RPMI7951 (cell line): ENCODE measurements around the gene OTUD6A. TPM values are rescaled to one million over a fixed set of nuclear protein-coding genes. Genes with fewer than 3 reads are reported as not detected.

Experiments
- total RNA-seq: library from RNA; depleted of rRNA; stranded (reverse); fragments of >200 nt; shearing (Covaris generic); gene quantifications from 2 replicates; pipeline ENCODE4 v1.2.3, GENCODE V29; 2014; rRNA removed

The OTUD6A gene
- total RNA-seq, 1 experiment from 2014 or later = not detected

Other genes with a start within 250 kb of the OTUD6A start
- gene AWAT2, start 12.5 kb upstream of the OTUD6A start, total RNA-seq = not detected in 2 replicates
- gene IGBP1, start 71.0 kb downstream of the OTUD6A start, total RNA-seq = 84.3 and 88.8 TPM in 2 replicates
- not detected in 2 replicates for gene DGAT2L6, start 115.0 kb downstream of the OTUD6A start, total RNA-seq
- gene AWAT1, start 172.2 kb downstream of the OTUD6A start, total RNA-seq = not detected in 2 replicates
- 0.24 TPM in 1 of 2 replicates, not detected in the other for gene P2RY4, start 197.7 kb downstream of the OTUD6A start, total RNA-seq
- not detected in 2 replicates for gene ARR3, start 205.9 kb downstream of the OTUD6A start, total RNA-seq
- gene RAB41, start 219.7 kb downstream of the OTUD6A start, total RNA-seq = not detected in 2 replicates
- gene PDZD11, start 227.5 kb downstream of the OTUD6A start, total RNA-seq = 162 and 186 TPM in 2 replicates
- 58.6 and 60.7 TPM in 2 replicates for gene KIF4A, start 227.6 kb downstream of the OTUD6A start, total RNA-seq